ENCODE data around the gene YOD1.

YOD1 gene

GRCh38 chr1:207058878-207059867 lies 8.2 kb upstream of the YOD1 start:
- no peak overlapping the region for H3K4me3 ChIP-seq (ENCODE audit: low read length in 2 of 2)

GRCh38 chr1:207058252-207058651 lies 7.2 kb upstream of the YOD1 start:
- no peaks in the 10 kb centered on the region for H3K9me3 ChIP-seq (ENCODE audit: control insufficient read depth in 2 of 2, low read length in 2 of 2)
- peaks cover 7 to 14% of the 10 kb centered on the region in 2 donors for H3K36me3 ChIP-seq (ENCODE audit: control insufficient read depth in 2 of 2, insufficient read depth in 2 of 2, low read length in 2 of 2)
- H3K27me3 ChIP-seq (ENCODE audit: control insufficient read depth in 1 of 2, insufficient read depth in 2 of 2, low read length in 2 of 2), result no peaks in the 10 kb centered on the region
- H3K4me1 ChIP-seq (ENCODE audit: control insufficient read depth, insufficient read depth, low read length), result peaks cover 4% of the 10 kb centered on the region
- no peak overlapping the region for H3K27ac ChIP-seq (ENCODE audit: low read length)
- H3K4me3 ChIP-seq (ENCODE audit: low read length in 2 of 2), result no peak overlapping the region
- H3K9ac ChIP-seq (ENCODE audit: low read length in 2 of 2), result no peak overlapping the region

More at GRCh38 chr1:207058878-207059867, 8.2 kb upstream of the YOD1 start:
- H3K27me3 ChIP-seq (ENCODE audit: control insufficient read depth in 1 of 2, insufficient read depth in 2 of 2, low read length in 2 of 2), result no peaks in the 10 kb centered on the region
- no peak overlapping the region for H3K27ac ChIP-seq (ENCODE audit: low read length)
- no peak overlapping the region for H3K9ac ChIP-seq (ENCODE audit: low read length in 2 of 2)
- no peaks in the 10 kb centered on the region for H3K9me3 ChIP-seq (ENCODE audit: control insufficient read depth in 2 of 2, low read length in 2 of 2)
- H3K36me3 ChIP-seq (ENCODE audit: control insufficient read depth in 2 of 2, insufficient read depth in 2 of 2, low read length in 2 of 2), result peaks cover 17 to 19% of the 10 kb centered on the region in 2 donors
- no peaks in the 10 kb centered on the region for H3K4me1 ChIP-seq (ENCODE audit: control insufficient read depth, insufficient read depth, low read length)

GRCh38 chr1:207056673-207057072 lies 5.7 kb upstream of the YOD1 start:
- H3K27ac ChIP-seq (ENCODE audit: low read length), result no peak overlapping the region
- peaks cover 13% of the 10 kb centered on the region for H3K4me1 ChIP-seq (ENCODE audit: control insufficient read depth, insufficient read depth, low read length)
- no peak overlapping the region for H3K4me3 ChIP-seq (ENCODE audit: low read length in 2 of 2)
- no peaks in the 10 kb centered on the region for H3K9me3 ChIP-seq (ENCODE audit: control insufficient read depth in 2 of 2, low read length in 2 of 2)
- no peak overlapping the region for H3K9ac ChIP-seq (ENCODE audit: low read length in 2 of 2)
- no peaks in the 10 kb centered on the region for H3K27me3 ChIP-seq (ENCODE audit: control insufficient read depth in 1 of 2, insufficient read depth in 2 of 2, low read length in 2 of 2)
- H3K36me3 ChIP-seq (ENCODE audit: control insufficient read depth in 2 of 2, insufficient read depth in 2 of 2, low read length in 2 of 2), result peaks cover 2 to 3% of the 10 kb centered on the region in 2 donors

GRCh38 chr1:207055386-207056001 lies 4.5 kb upstream of the YOD1 start:
- Histone ChIP-seq H3K27ac (ENCODE audit: low read length) (no peak overlapping the region), H3K4me3 (ENCODE audit: low read length in 2 of 2) (no peak overlapping the region), H3K9ac (ENCODE audit: low read length in 2 of 2) (no peak overlapping the region), H3K27me3 (ENCODE audit: control insufficient read depth in 1 of 2, insufficient read depth in 2 of 2, low read length in 2 of 2) (no peaks in the 10 kb centered on the region), H3K36me3 (ENCODE audit: control insufficient read depth in 2 of 2, insufficient read depth in 2 of 2, low read length in 2 of 2) (peaks cover 0 to 2% of the 10 kb centered on the region in 2 donors), H3K4me1 (ENCODE audit: control insufficient read depth, insufficient read depth, low read length) (peaks cover 16% of the 10 kb centered on the region), H3K9me3 (ENCODE audit: control insufficient read depth in 2 of 2, low read length in 2 of 2) (no peaks in the 10 kb centered on the region)

- Histone ChIP-seq H3K9me3 (ENCODE audit: control insufficient read depth in 2 of 2, low read length in 2 of 2) (no peaks in the 10 kb centered on the region), H3K27ac (ENCODE audit: low read length) (no peak overlapping the region), H3K4me3 (ENCODE audit: low read length in 2 of 2) (no peak overlapping the region), H3K9ac (ENCODE audit: low read length in 2 of 2) (no peak overlapping the region), H3K4me1 (ENCODE audit: control insufficient read depth, insufficient read depth, low read length) (peaks cover 18% of the 10 kb centered on the region), H3K27me3 (ENCODE audit: control insufficient read depth in 1 of 2, insufficient read depth in 2 of 2, low read length in 2 of 2) (no peaks in the 10 kb centered on the region), H3K36me3 (ENCODE audit: control insufficient read depth in 2 of 2, insufficient read depth in 2 of 2, low read length in 2 of 2) (no peaks in the 10 kb centered on the region)
These were observed 3.5 kb upstream of the YOD1 start for GRCh38 chr1:207054491-207054890.

GRCh38 chr1:207052911-207053769 lies 2.1 kb upstream of the YOD1 start, which contains the start of gene PFKFB2:
Gene PFKFB2, plus strand, starts transcription at chr1:207053275. Its CDS starts 1,443 bp downstream, at chr1:207054718.
- Histone ChIP-seq H3K36me3 (ENCODE audit: control insufficient read depth in 2 of 2, insufficient read depth in 2 of 2, low read length in 2 of 2) (peaks cover 9 to 11% of the 10 kb centered on the region in 2 donors), H3K27ac (ENCODE audit: low read length) (peak within 1 kb of the TSS; percentile 86), H3K4me1 (ENCODE audit: control insufficient read depth, insufficient read depth, low read length) (peaks cover 19% of the 10 kb centered on the region), H3K4me3 (ENCODE audit: low read length in 2 of 2) (peak within 1 kb of the TSS; percentile 91 to 92), H3K27me3 (ENCODE audit: control insufficient read depth in 1 of 2, insufficient read depth in 2 of 2, low read length in 2 of 2) (no peaks in the 10 kb centered on the region), H3K9ac (ENCODE audit: low read length in 2 of 2) (peak within 1 kb of the TSS; percentile 88 to 90), H3K9me3 (ENCODE audit: control insufficient read depth in 2 of 2, low read length in 2 of 2) (no peaks in the 10 kb centered on the region)

- no peaks in the 10 kb centered on the region for H3K9me3 ChIP-seq (ENCODE audit: control insufficient read depth in 2 of 2, low read length in 2 of 2)
These were observed 373 bp downstream of the YOD1 start for GRCh38 chr1:207050480-207051190.

GRCh38 chr1:207049974-207050391 lies 1.0 kb downstream of the YOD1 start:
- Histone ChIP-seq H3K27me3 (ENCODE audit: control insufficient read depth in 1 of 2, insufficient read depth in 2 of 2, low read length in 2 of 2) (no peaks in the 10 kb centered on the region), H3K27ac (ENCODE audit: low read length) (peak overlapping the region; percentile 78), H3K4me1 (ENCODE audit: control insufficient read depth, insufficient read depth, low read length) (peaks cover 19% of the 10 kb centered on the region), H3K4me3 (ENCODE audit: low read length in 2 of 2) (peak overlapping the region; percentile 95 to 96), H3K9me3 (ENCODE audit: control insufficient read depth in 2 of 2, low read length in 2 of 2) (no peaks in the 10 kb centered on the region), H3K36me3 (ENCODE audit: control insufficient read depth in 2 of 2, insufficient read depth in 2 of 2, low read length in 2 of 2) (peaks cover 9 to 12% of the 10 kb centered on the region in 2 donors), H3K9ac (ENCODE audit: low read length in 2 of 2) (peak overlapping the region; percentile 94)

More at GRCh38 chr1:207050480-207051190, 373 bp downstream of the YOD1 start:
- Histone ChIP-seq H3K27ac (ENCODE audit: low read length) (peak overlapping the region; percentile 78), H3K27me3 (ENCODE audit: control insufficient read depth in 1 of 2, insufficient read depth in 2 of 2, low read length in 2 of 2) (no peaks in the 10 kb centered on the region), H3K4me3 (ENCODE audit: low read length in 2 of 2) (peak overlapping the region; percentile 95 to 96), H3K9ac (ENCODE audit: low read length in 2 of 2) (peak overlapping the region; percentile 94), H3K36me3 (ENCODE audit: control insufficient read depth in 2 of 2, insufficient read depth in 2 of 2, low read length in 2 of 2) (peaks cover 9 to 12% of the 10 kb centered on the region in 2 donors), H3K4me1 (ENCODE audit: control insufficient read depth, insufficient read depth, low read length) (peaks cover 19% of the 10 kb centered on the region)

- peaks cover 19% of the 10 kb centered on the region for H3K4me1 ChIP-seq (ENCODE audit: control insufficient read depth, insufficient read depth, low read length)
These were observed 1.5 kb downstream of the YOD1 start for GRCh38 chr1:207049514-207049913.

More at GRCh38 chr1:207049514-207049913, 1.5 kb downstream of the YOD1 start:
- Histone ChIP-seq H3K36me3 (ENCODE audit: control insufficient read depth in 2 of 2, insufficient read depth in 2 of 2, low read length in 2 of 2) (peaks cover 9 to 12% of the 10 kb centered on the region in 2 donors), H3K9ac (ENCODE audit: low read length in 2 of 2) (peak overlapping the region; percentile 1 to 94), H3K9me3 (ENCODE audit: control insufficient read depth in 2 of 2, low read length in 2 of 2) (no peaks in the 10 kb centered on the region), H3K27ac (ENCODE audit: low read length) (no peak overlapping the region), H3K27me3 (ENCODE audit: control insufficient read depth in 1 of 2, insufficient read depth in 2 of 2, low read length in 2 of 2) (no peaks in the 10 kb centered on the region), H3K4me3 (ENCODE audit: low read length in 2 of 2) (peak overlapping the region; percentile 2 to 95)

Measured in stomach smooth muscle (tissue), 2 donors.